IMR-90 (cell line): ENCODE results near the gene PRDM9.

Experiments
- CEBPB ChIP-seq: IDR thresholded peaks from 2 replicates; pipeline ENCODE4 v1.6.1; 2012; ENCODE audit warnings: low read depth, low read length, improper control_type of control experiment
- FOS ChIP-seq: fragments of 150-350 bp; IDR thresholded peaks from 2 replicates; pipeline ENCODE4 v1.6.1; 2016; ENCODE audit warnings: low read depth, low read length
- MAFK ChIP-seq: IDR thresholded peaks from 2 replicates; pipeline ENCODE4 v1.6.1; 2012; ENCODE audit warnings: low read depth, low read length, improper control_type of control experiment
- MAZ ChIP-seq: IDR thresholded peaks from 2 replicates; pipeline ENCODE4 v1.6.1; 2012; ENCODE audit warnings: low read depth, mild to moderate bottlenecking, low read length, improper control_type of control experiment, moderate library complexity, borderline replicate concordance
- POLR2A ChIP-seq: IDR thresholded peaks from 2 replicates; pipeline ENCODE4 v1.6.1; 2012; ENCODE audit warnings: mild to moderate bottlenecking, low read depth, low read length
- RAD21 ChIP-seq: IDR thresholded peaks from 2 replicates; pipeline ENCODE4 v1.6.1; 2012; ENCODE audit warnings: low read length, improper control_type of control experiment
- RCOR1 ChIP-seq: IDR thresholded peaks from 2 replicates; pipeline ENCODE4 v1.6.1; 2012; ENCODE audit warnings: mild to moderate bottlenecking, low read length, improper control_type of control experiment; ENCODE audit not compliant: insufficient replicate concordance
- RFX5 ChIP-seq: IDR thresholded peaks from 2 replicates; pipeline ENCODE4 v1.8.0; 2012; ENCODE audit warnings: low read depth, mild to moderate bottlenecking, low read length, moderate library complexity
- SMC3 ChIP-seq: fragments of 150-350 bp; IDR thresholded peaks from 2 replicates; pipeline ENCODE4 v1.6.1; 2016; ENCODE audit warnings: low read depth, mild to moderate bottlenecking, antibody characterized with exemption, low read length, moderate library complexity
- TF ChIP-seq, protein P1 (sequence below): conservative IDR thresholded peaks from 2 replicates; pipeline ENCODE4 v1.5.1; 2012; ENCODE audit warnings: mild to moderate bottlenecking, low read depth, low read length, improper control_type of control experiment
- TF ChIP-seq, protein P2 (sequence below): fragments of 150-350 bp; IDR thresholded peaks from 2 replicates; pipeline ENCODE4 v1.6.1; 2017; ENCODE audit warnings: mild to moderate bottlenecking, antibody characterized with exemption, low read length, low read depth

DNA sequence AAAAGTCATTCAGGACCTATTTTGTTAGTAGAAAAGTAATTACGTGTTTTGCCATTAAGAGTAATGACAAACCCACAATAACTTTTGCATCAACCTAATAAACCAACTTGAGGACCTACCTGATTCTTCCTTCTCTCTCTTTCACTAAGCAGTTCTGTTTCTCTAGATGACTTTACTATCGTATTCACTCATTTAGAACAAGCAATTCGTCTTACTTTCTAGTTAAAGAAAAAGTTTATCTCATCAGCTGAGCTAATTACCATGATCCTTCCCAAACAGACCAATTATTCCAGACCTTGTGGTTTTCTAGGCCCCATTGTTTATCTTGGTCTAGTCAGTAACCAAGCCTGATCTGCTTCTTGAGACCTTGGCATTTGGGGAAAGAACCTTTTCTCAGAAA lies 49.6 kb upstream of the PRDM9 start:
- TF ChIP-seq, protein P1, sequence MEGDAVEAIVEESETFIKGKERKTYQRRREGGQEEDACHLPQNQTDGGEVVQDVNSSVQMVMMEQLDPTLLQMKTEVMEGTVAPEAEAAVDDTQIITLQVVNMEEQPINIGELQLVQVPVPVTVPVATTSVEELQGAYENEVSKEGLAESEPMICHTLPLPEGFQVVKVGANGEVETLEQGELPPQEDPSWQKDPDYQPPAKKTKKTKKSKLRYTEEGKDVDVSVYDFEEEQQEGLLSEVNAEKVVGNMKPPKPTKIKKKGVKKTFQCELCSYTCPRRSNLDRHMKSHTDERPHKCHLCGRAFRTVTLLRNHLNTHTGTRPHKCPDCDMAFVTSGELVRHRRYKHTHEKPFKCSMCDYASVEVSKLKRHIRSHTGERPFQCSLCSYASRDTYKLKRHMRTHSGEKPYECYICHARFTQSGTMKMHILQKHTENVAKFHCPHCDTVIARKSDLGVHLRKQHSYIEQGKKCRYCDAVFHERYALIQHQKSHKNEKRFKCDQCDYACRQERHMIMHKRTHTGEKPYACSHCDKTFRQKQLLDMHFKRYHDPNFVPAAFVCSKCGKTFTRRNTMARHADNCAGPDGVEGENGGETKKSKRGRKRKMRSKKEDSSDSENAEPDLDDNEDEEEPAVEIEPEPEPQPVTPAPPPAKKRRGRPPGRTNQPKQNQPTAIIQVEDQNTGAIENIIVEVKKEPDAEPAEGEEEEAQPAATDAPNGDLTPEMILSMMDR, result no peak
- TF ChIP-seq CEBPB, result no peak
- no peak for TF ChIP-seq RFX5
- TF ChIP-seq MAFK, result no peak
- TF ChIP-seq RAD21, result no peak
- no peak for TF ChIP-seq POLR2A
- no peak for TF ChIP-seq SMC3
- TF ChIP-seq, protein P2, sequence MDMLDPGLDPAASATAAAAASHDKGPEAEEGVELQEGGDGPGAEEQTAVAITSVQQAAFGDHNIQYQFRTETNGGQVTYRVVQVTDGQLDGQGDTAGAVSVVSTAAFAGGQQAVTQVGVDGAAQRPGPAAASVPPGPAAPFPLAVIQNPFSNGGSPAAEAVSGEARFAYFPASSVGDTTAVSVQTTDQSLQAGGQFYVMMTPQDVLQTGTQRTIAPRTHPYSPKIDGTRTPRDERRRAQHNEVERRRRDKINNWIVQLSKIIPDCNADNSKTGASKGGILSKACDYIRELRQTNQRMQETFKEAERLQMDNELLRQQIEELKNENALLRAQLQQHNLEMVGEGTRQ, result no peak
- no peak for TF ChIP-seq RCOR1
- TF ChIP-seq MAZ, result no peak
- TF ChIP-seq FOS, result no peak
